ENCODE measurements around the gene MCRIP2. TPM values are rescaled to one million over a fixed set of nuclear protein-coding genes. Genes with fewer than 3 reads are reported as not detected.

MCRIP2 gene
- polyA plus RNA-seq, 2 of the 4 experiments (the other 2 are of a cell fraction) = 10.7 to 21.3 TPM

Other genes with a start within 250 kb of the MCRIP2 start
- gene NME4, start 244.6 kb upstream of the MCRIP2 start, polyA plus RNA-seq (2011; rRNA removed) = 229 and 239 TPM in 2 replicates
- 301 to 349 TPM (median 339 TPM) in 3 replicates for gene NME4, start 244.6 kb upstream of the MCRIP2 start, polyA plus RNA-seq (2017; fragmentation: RNase III; extraction: RNeasy Plus Mini Kit Qiagen cat#74134 plus additional on column Dnase treatment)
- gene DECR2, start 239.9 kb upstream of the MCRIP2 start, polyA plus RNA-seq (2011; rRNA removed) = 15.5 and 17.9 TPM in 2 replicates
- 31.0 to 38.0 TPM (median 34.2 TPM) in 3 replicates for gene DECR2, start 239.9 kb upstream of the MCRIP2 start, polyA plus RNA-seq (2017; fragmentation: RNase III; extraction: RNeasy Plus Mini Kit Qiagen cat#74134 plus additional on column Dnase treatment)
- gene RAB11FIP3, start 216.2 kb upstream of the MCRIP2 start, polyA plus RNA-seq (2011; rRNA removed) = 6.7 and 9.7 TPM in 2 replicates
- 18.0 to 19.1 TPM (median 18.4 TPM) in 3 replicates for gene RAB11FIP3, start 216.2 kb upstream of the MCRIP2 start, polyA plus RNA-seq (2017; fragmentation: RNase III; extraction: RNeasy Plus Mini Kit Qiagen cat#74134 plus additional on column Dnase treatment)
- gene CAPN15, start 114.1 kb upstream of the MCRIP2 start, polyA plus RNA-seq (2011; rRNA removed) = 10.0 and 11.4 TPM in 2 replicates
- 31.3 to 33.9 TPM (median 33.3 TPM) in 3 replicates for gene CAPN15, start 114.1 kb upstream of the MCRIP2 start, polyA plus RNA-seq (2017; fragmentation: RNase III; extraction: RNeasy Plus Mini Kit Qiagen cat#74134 plus additional on column Dnase treatment)
- 0.04 TPM in 1 of 2 replicates, not detected in the other for gene PRR35, start 81.4 kb upstream of the MCRIP2 start, polyA plus RNA-seq (2011; rRNA removed)
- 0.04 to 0.10 TPM (median 0.04 TPM) in 3 replicates for gene PRR35, start 81.4 kb upstream of the MCRIP2 start, polyA plus RNA-seq (2017; fragmentation: RNase III; extraction: RNeasy Plus Mini Kit Qiagen cat#74134 plus additional on column Dnase treatment)
- gene NHLRC4, start 74.8 kb upstream of the MCRIP2 start, polyA plus RNA-seq (2011; rRNA removed) = 0.03 and 0.13 TPM in 2 replicates
- gene NHLRC4, start 74.8 kb upstream of the MCRIP2 start, polyA plus RNA-seq (2017; fragmentation: RNase III; extraction: RNeasy Plus Mini Kit Qiagen cat#74134 plus additional on column Dnase treatment) = 0.07 to 0.09 TPM (median 0.08 TPM) in 3 replicates
- gene PIGQ, start 71.9 kb upstream of the MCRIP2 start, polyA plus RNA-seq (2011; rRNA removed) = 13.2 and 15.7 TPM in 2 replicates
- 25.2 to 32.2 TPM (median 31.2 TPM) in 3 replicates for gene PIGQ, start 71.9 kb upstream of the MCRIP2 start, polyA plus RNA-seq (2017; fragmentation: RNase III; extraction: RNeasy Plus Mini Kit Qiagen cat#74134 plus additional on column Dnase treatment)
- gene RAB40C, start 51.8 kb upstream of the MCRIP2 start, polyA plus RNA-seq (2011; rRNA removed) = 4.4 and 4.9 TPM in 2 replicates
- gene RAB40C, start 51.8 kb upstream of the MCRIP2 start, polyA plus RNA-seq (2017; fragmentation: RNase III; extraction: RNeasy Plus Mini Kit Qiagen cat#74134 plus additional on column Dnase treatment) = 8.1 to 9.7 TPM (median 8.5 TPM) in 3 replicates
- gene WFIKKN1, start 10.8 kb upstream of the MCRIP2 start, polyA plus RNA-seq (2011; rRNA removed) = 0.05 TPM in 1 of 2 replicates, not detected in the other
- 0.15 to 0.23 TPM (median 0.17 TPM) in 3 replicates for gene WFIKKN1, start 10.8 kb upstream of the MCRIP2 start, polyA plus RNA-seq (2017; fragmentation: RNase III; extraction: RNeasy Plus Mini Kit Qiagen cat#74134 plus additional on column Dnase treatment)
- gene METTL26, start 5.5 kb upstream of the MCRIP2 start, polyA plus RNA-seq (2011; rRNA removed) = 44.2 and 47.2 TPM in 2 replicates
- gene METTL26, start 5.5 kb upstream of the MCRIP2 start, polyA plus RNA-seq (2017; fragmentation: RNase III; extraction: RNeasy Plus Mini Kit Qiagen cat#74134 plus additional on column Dnase treatment) = 78.3 to 83.6 TPM (median 80.3 TPM) in 3 replicates
- 6.5 and 7.3 TPM in 2 replicates for gene WDR90, start 7.5 kb downstream of the MCRIP2 start, polyA plus RNA-seq (2011; rRNA removed)
- 28.1 to 31.4 TPM (median 30.7 TPM) in 3 replicates for gene WDR90, start 7.5 kb downstream of the MCRIP2 start, polyA plus RNA-seq (2017; fragmentation: RNase III; extraction: RNeasy Plus Mini Kit Qiagen cat#74134 plus additional on column Dnase treatment)
- gene RHOT2, start 26.3 kb downstream of the MCRIP2 start, polyA plus RNA-seq (2011; rRNA removed) = 33.9 and 38.0 TPM in 2 replicates
- gene RHOT2, start 26.3 kb downstream of the MCRIP2 start, polyA plus RNA-seq (2017; fragmentation: RNase III; extraction: RNeasy Plus Mini Kit Qiagen cat#74134 plus additional on column Dnase treatment) = 74.0 to 83.5 TPM (median 83.1 TPM) in 3 replicates
- gene RHBDL1, start 33.8 kb downstream of the MCRIP2 start, polyA plus RNA-seq (2011; rRNA removed) = 0.56 and 0.75 TPM in 2 replicates
- gene RHBDL1, start 33.8 kb downstream of the MCRIP2 start, polyA plus RNA-seq (2017; fragmentation: RNase III; extraction: RNeasy Plus Mini Kit Qiagen cat#74134 plus additional on column Dnase treatment) = 1.2 to 1.6 TPM (median 1.4 TPM) in 3 replicates
- gene STUB1, start 38.6 kb downstream of the MCRIP2 start, polyA plus RNA-seq (2011; rRNA removed) = 53.2 and 60.6 TPM in 2 replicates
- 90.0 to 93.5 TPM (median 90.4 TPM) in 3 replicates for gene STUB1, start 38.6 kb downstream of the MCRIP2 start, polyA plus RNA-seq (2017; fragmentation: RNase III; extraction: RNeasy Plus Mini Kit Qiagen cat#74134 plus additional on column Dnase treatment)
- 37.5 and 43.8 TPM in 2 replicates for gene JMJD8, start 42.5 kb downstream of the MCRIP2 start, polyA plus RNA-seq (2011; rRNA removed)
- gene JMJD8, start 42.5 kb downstream of the MCRIP2 start, polyA plus RNA-seq (2017; fragmentation: RNase III; extraction: RNeasy Plus Mini Kit Qiagen cat#74134 plus additional on column Dnase treatment) = 72.6 to 77.0 TPM (median 73.7 TPM) in 3 replicates
- 2.7 and 3.0 TPM in 2 replicates for gene WDR24, start 48.6 kb downstream of the MCRIP2 start, polyA plus RNA-seq (2011; rRNA removed)
- gene WDR24, start 48.6 kb downstream of the MCRIP2 start, polyA plus RNA-seq (2017; fragmentation: RNase III; extraction: RNeasy Plus Mini Kit Qiagen cat#74134 plus additional on column Dnase treatment) = 5.6 to 7.6 TPM (median 6.6 TPM) in 3 replicates
- gene FBXL16, start 64.0 kb downstream of the MCRIP2 start, polyA plus RNA-seq (2011; rRNA removed) = 0.53 and 0.54 TPM in 2 replicates
- 1.1 to 1.4 TPM (median 1.2 TPM) in 3 replicates for gene FBXL16, start 64.0 kb downstream of the MCRIP2 start, polyA plus RNA-seq (2017; fragmentation: RNase III; extraction: RNeasy Plus Mini Kit Qiagen cat#74134 plus additional on column Dnase treatment)
- 33.8 and 41.0 TPM in 2 replicates for gene METRN, start 73.3 kb downstream of the MCRIP2 start, polyA plus RNA-seq (2011; rRNA removed)
- gene METRN, start 73.3 kb downstream of the MCRIP2 start, polyA plus RNA-seq (2017; fragmentation: RNase III; extraction: RNeasy Plus Mini Kit Qiagen cat#74134 plus additional on column Dnase treatment) = 72.7 to 82.2 TPM (median 81.0 TPM) in 3 replicates
- gene ANTKMT, start 79.3 kb downstream of the MCRIP2 start, polyA plus RNA-seq (2011; rRNA removed) = 10.9 and 11.9 TPM in 2 replicates
- 49.2 to 55.8 TPM (median 55.2 TPM) in 3 replicates for gene ANTKMT, start 79.3 kb downstream of the MCRIP2 start, polyA plus RNA-seq (2017; fragmentation: RNase III; extraction: RNeasy Plus Mini Kit Qiagen cat#74134 plus additional on column Dnase treatment)
- 1.1 and 1.7 TPM in 2 replicates for gene CCDC78, start 84.6 kb downstream of the MCRIP2 start, polyA plus RNA-seq (2011; rRNA removed)
- gene CCDC78, start 84.6 kb downstream of the MCRIP2 start, polyA plus RNA-seq (2017; fragmentation: RNase III; extraction: RNeasy Plus Mini Kit Qiagen cat#74134 plus additional on column Dnase treatment) = 4.7 to 5.9 TPM (median 5.6 TPM) in 3 replicates
- 3.5 and 4.4 TPM in 2 replicates for gene HAGHL, start 85.3 kb downstream of the MCRIP2 start, polyA plus RNA-seq (2011; rRNA removed)
- gene HAGHL, start 85.3 kb downstream of the MCRIP2 start, polyA plus RNA-seq (2017; fragmentation: RNase III; extraction: RNeasy Plus Mini Kit Qiagen cat#74134 plus additional on column Dnase treatment) = 21.4 to 22.0 TPM (median 21.7 TPM) in 3 replicates
- gene CIAO3, start 99.2 kb downstream of the MCRIP2 start, polyA plus RNA-seq (2011; rRNA removed) = 17.4 and 19.3 TPM in 2 replicates
- 20.9 to 24.6 TPM (median 23.0 TPM) in 3 replicates for gene CIAO3, start 99.2 kb downstream of the MCRIP2 start, polyA plus RNA-seq (2017; fragmentation: RNase III; extraction: RNeasy Plus Mini Kit Qiagen cat#74134 plus additional on column Dnase treatment)
- 1.8 and 2.4 TPM in 2 replicates for gene MSLN, start 118.9 kb downstream of the MCRIP2 start, polyA plus RNA-seq (2011; rRNA removed)
- 2.7 to 3.6 TPM (median 3.1 TPM) in 3 replicates for gene MSLN, start 118.9 kb downstream of the MCRIP2 start, polyA plus RNA-seq (2017; fragmentation: RNase III; extraction: RNeasy Plus Mini Kit Qiagen cat#74134 plus additional on column Dnase treatment)
- gene RPUSD1, start 146.6 kb downstream of the MCRIP2 start, polyA plus RNA-seq (2011; rRNA removed) = 10.6 and 10.8 TPM in 2 replicates
- gene RPUSD1, start 146.6 kb downstream of the MCRIP2 start, polyA plus RNA-seq (2017; fragmentation: RNase III; extraction: RNeasy Plus Mini Kit Qiagen cat#74134 plus additional on column Dnase treatment) = 26.9 to 29.3 TPM (median 29.0 TPM) in 3 replicates
- 4.8 and 5.1 TPM in 2 replicates for gene CHTF18, start 146.8 kb downstream of the MCRIP2 start, polyA plus RNA-seq (2011; rRNA removed)
- gene CHTF18, start 146.8 kb downstream of the MCRIP2 start, polyA plus RNA-seq (2017; fragmentation: RNase III; extraction: RNeasy Plus Mini Kit Qiagen cat#74134 plus additional on column Dnase treatment) = 32.5 to 36.7 TPM (median 33.8 TPM) in 3 replicates
- not detected in 2 replicates for gene GNG13, start 158.9 kb downstream of the MCRIP2 start, polyA plus RNA-seq (2011; rRNA removed)
- gene GNG13, start 158.9 kb downstream of the MCRIP2 start, polyA plus RNA-seq (2017; fragmentation: RNase III; extraction: RNeasy Plus Mini Kit Qiagen cat#74134 plus additional on column Dnase treatment) = 0.09 TPM in 1 of 3 replicates, not detected in the others